Measurements from ENCODE around the gene SERPINE2.

- TF ChIP-seq CTCF (IDR thresholded peaks at IDR 0.05) (no peak), EP300 (IDR thresholded peaks at IDR 0.05) (no peak)
Observed at GRCh38 chr2:224027070-224027469, 12.0 kb downstream of the SERPINE2 start.

All from ovary (tissue), 3 donors.